H1 (cell line): Measurements from ENCODE around the gene ALOX5. TPM values are rescaled to one million over a fixed set of nuclear protein-coding genes. Genes with fewer than 3 reads are reported as not detected.

Experiments used
- CHD2 ChIP-seq: IDR thresholded peaks from 2 replicates; pipeline ENCODE4 v1.6.1; 2012; ENCODE audit warnings: low read length, improper control_type of control experiment
- CTBP2 ChIP-seq: IDR thresholded peaks from 2 replicates; pipeline ENCODE4 v1.7.0; 2011; ENCODE audit warnings: borderline replicate concordance, mild to moderate bottlenecking, moderate library complexity, mixed read lengths, low read length; ENCODE audit not compliant: insufficient read depth, insufficient read length
- CTCF ChIP-seq, 3 experiments: IDR thresholded peaks; 1 replicate in 2 of 3; 2 replicates in 1 of 3; pipeline versions ENCODE4 v1.5.1 to v1.6.1; 2011; ENCODE audit warnings: low read length in 3 of 3, mild to moderate bottlenecking in 3 of 3, inconsistent platforms in 2 of 3, low read depth in 1 of 3, moderate library complexity in 1 of 3; ENCODE audit not compliant: insufficient read depth in 1 of 3; ENCODE audit errors: control extremely low read depth in 1 of 3
- EZH2 ChIP-seq: fragments of 200-600 bp; sonication (generic); IDR thresholded peaks from 2 replicates; pipeline ENCODE4 v1.7.1; 2012; ENCODE audit warnings: low read depth, mild to moderate bottlenecking, moderate library complexity, low read length, inconsistent platforms; ENCODE audit not compliant: severe bottlenecking
- FOSL1 ChIP-seq: IDR thresholded peaks from 2 replicates; pipeline ENCODE4 v1.6.1; 2011; ENCODE audit warnings: mild to moderate bottlenecking, low read depth, low read length, moderate library complexity; ENCODE audit not compliant: insufficient read depth
- JUND ChIP-seq: IDR thresholded peaks from 2 replicates; pipeline ENCODE4 v1.6.1; 2011; ENCODE audit warnings: mild to moderate bottlenecking, improper control_type of control experiment, low read length
- KDM4A ChIP-seq: IDR thresholded peaks from one replicate; pipeline ENCODE4 v1.7.1; 2012; ENCODE audit warnings: low read depth, mild to moderate bottlenecking, moderate library complexity, low read length, inconsistent platforms; ENCODE audit not compliant: severe bottlenecking
- MAFK ChIP-seq: IDR thresholded peaks from 2 replicates; pipeline ENCODE4 v1.6.1; 2012; ENCODE audit warnings: low read depth, mild to moderate bottlenecking, improper control_type of control experiment, low read length
- RAD21 ChIP-seq, 2 experiments: IDR thresholded peaks in 1 of 2; conservative IDR thresholded peaks in 1 of 2; 2 replicates each; pipeline ENCODE4 v1.6.1; 2011; ENCODE audit warnings: low read depth in 2 of 2, low read length in 2 of 2, improper control_type of control experiment in 1 of 2, inconsistent platforms in 1 of 2, mild to moderate bottlenecking in 1 of 2, moderate library complexity in 1 of 2
- RBBP5 ChIP-seq: IDR thresholded peaks from 2 replicates; pipeline ENCODE4 v1.7.1; 2012; ENCODE audit warnings: low read depth, mild to moderate bottlenecking, inconsistent platforms, low read length, moderate library complexity, borderline replicate concordance
- RFX5 ChIP-seq: IDR thresholded peaks from 2 replicates; pipeline ENCODE4 v1.6.1; 2011; ENCODE audit warnings: low read depth, low read length, improper control_type of control experiment, borderline replicate concordance
- RNF2 ChIP-seq: fragments of 200-900, 300-1000 bp; sonication (generic); IDR thresholded peaks from 2 replicates; pipeline ENCODE4 v1.7.1; 2016; ENCODE audit warnings: borderline replicate concordance, low read depth, mild to moderate bottlenecking, antibody characterized with exemption, low read length; ENCODE audit not compliant: poor library complexity, severe bottlenecking; ENCODE audit errors: missing control alignments
- RXRA ChIP-seq: IDR thresholded peaks from 2 replicates; pipeline ENCODE4 v1.6.1; 2011; ENCODE audit warnings: low read depth, mild to moderate bottlenecking, low read length, moderate library complexity; ENCODE audit not compliant: insufficient read depth
- SAP30 ChIP-seq: fragments of 300-600 bp; sonication (generic); IDR thresholded peaks from 2 replicates; pipeline ENCODE4 v1.7.1; 2012; ENCODE audit warnings: low read length, moderate library complexity, mild to moderate bottlenecking, inconsistent platforms; ENCODE audit not compliant: insufficient read depth, insufficient replicate concordance
- SIRT6 ChIP-seq: IDR thresholded peaks from one replicate; pipeline ENCODE4 v1.7.1; 2012; ENCODE audit warnings: low read length, inconsistent platforms
- SP2 ChIP-seq: IDR thresholded peaks from 2 replicates; pipeline ENCODE4 v1.6.1; 2012; ENCODE audit warnings: mild to moderate bottlenecking, low read length, inconsistent platforms
- SP4 ChIP-seq: IDR thresholded peaks from 2 replicates; pipeline ENCODE4 v1.6.1; 2012; ENCODE audit warnings: low read length, inconsistent platforms
- TBP ChIP-seq: IDR thresholded peaks from 2 replicates; pipeline ENCODE4 v1.6.1; 2011; ENCODE audit warnings: low read depth, low read length, improper control_type of control experiment
- USF2 ChIP-seq: IDR thresholded peaks from 2 replicates; pipeline ENCODE4 v1.6.1; 2011; ENCODE audit warnings: low read length, improper control_type of control experiment
- polyA plus RNA-seq, 7 experiments: library from polyadenylated mRNA; depleted of rRNA in 3 of 7; stranded (reverse) in 5 of 7; unstranded in 2 of 7; fragments of >200 nt in 5 of 7; fragments of 200-250 nt in 2 of 7; gene quantifications; 1 replicate in 5 of 7; 2 replicates in 1 of 7; 4 replicates in 1 of 7; pipeline versions ENCODE4 v1.2.1 to v1.2.3, GENCODE V29; 2011 to 2013; ENCODE audit warnings: missing spikeins in 2 of 7, mixed read lengths in 2 of 7
- total RNA-seq: library from RNA; stranded (reverse); fragmentation: NEBNext Ultra II Directional; extraction: Animal tissue kit (Norgen Biotek cat#: 25700); gene quantifications from 2 replicates; pipeline ENCODE4 v1.2.1, GENCODE V29; 2021

Gene ALOX5
- total and polyA plus RNA-seq, 2 of the 8 experiments (the other 6 are each of a cell fraction or from before 2014, with no cell fraction given): 1.6 to 3.8 TPM

DNA sequence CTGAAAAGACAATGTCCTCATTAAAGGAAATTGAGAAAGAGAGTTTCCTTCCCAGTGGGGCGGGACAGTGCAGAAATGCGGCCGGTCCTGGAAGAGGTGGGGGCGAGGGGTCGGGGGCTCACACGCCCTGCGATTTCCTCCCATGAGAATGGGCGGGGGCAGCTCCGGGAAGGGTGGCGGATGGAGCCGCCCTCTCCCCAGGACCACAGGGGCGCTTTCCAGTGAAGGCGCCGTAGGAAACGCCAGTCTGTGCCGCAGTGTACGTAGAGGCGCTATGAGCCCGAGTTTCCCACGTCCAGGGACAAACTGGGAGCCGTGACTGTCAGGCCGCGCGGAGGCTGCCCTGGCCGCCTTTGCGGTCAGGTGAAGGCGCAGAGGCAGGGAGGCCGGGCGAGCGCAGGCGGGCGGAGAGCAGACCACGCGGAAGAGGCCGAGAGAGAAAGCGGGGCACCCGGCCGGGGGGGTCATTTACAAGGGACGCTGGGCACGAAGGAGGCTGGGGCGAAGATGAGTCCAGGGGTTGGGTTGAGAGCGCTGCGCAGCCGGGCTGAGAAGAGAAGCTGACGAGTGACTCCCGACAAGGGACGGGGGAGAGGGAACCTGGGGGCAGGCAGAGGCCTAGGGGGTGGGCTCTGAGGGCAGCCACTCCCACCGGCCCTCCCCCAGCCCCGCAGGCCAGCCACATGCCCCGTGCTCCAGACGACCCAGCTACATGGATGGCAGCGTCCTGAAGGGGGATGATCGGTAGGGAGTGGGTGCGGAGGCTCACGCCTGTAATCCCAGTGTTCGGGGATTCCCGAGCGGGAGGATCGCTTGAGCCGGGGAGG lies 45.0 kb downstream of the ALOX5 start (continued):
- no peak for TF ChIP-seq CTCF (IDR thresholded peaks at IDR 0.05; ENCODE audit: control extremely low read depth in 1 of 3, insufficient read depth in 1 of 3, low read depth in 1 of 3, low read length in 3 of 3)
- peak; percentile 54; the same call in 1 of the 2 replicates for TF ChIP-seq TBP
- TF ChIP-seq FOSL1: no peak
- no peak for TF ChIP-seq USF2
- TF ChIP-seq RAD21 (IDR thresholded peaks at IDR 0.05 in 1 of 2, conservative IDR thresholded peaks at IDR 0.05 in 1 of 2; ENCODE audit: low read depth in 2 of 2, low read length in 2 of 2): no peak; a peak in 1 of 4 replicates
- TF ChIP-seq SP2: no peak
- peak; percentile 48; the same call in 1 of the 2 replicates for TF ChIP-seq SP4
- no peak for TF ChIP-seq CHD2
- no peak for TF ChIP-seq SIRT6
- TF ChIP-seq KDM4A: peak; percentile 84
- TF ChIP-seq RFX5: no peak
- TF ChIP-seq RNF2: no peak
- TF ChIP-seq SAP30: no peak
- peak; percentile 52; the same call in 1 of the 2 replicates for TF ChIP-seq RBBP5
- no peak for TF ChIP-seq RXRA
- no peak for TF ChIP-seq MAFK
- no peak for TF ChIP-seq CTBP2
- 0 out of 2 replicates have a peak, but pooled peaks have one; percentile 9 for TF ChIP-seq JUND
- TF ChIP-seq EZH2: no peak
